Neural cell (in vitro differentiated cells): ENCODE data around the gene NEK2.
"Not testable (repeated sequence)": the region's sequence is repeated elsewhere in the genome, so short reads cannot be mapped to it uniquely, and the experiment has no call there.

Source experiments
- CTCF ChIP-seq: fragments of 450-650 bp; IDR thresholded peaks from 2 replicates; pipeline ENCODE4 v1.5.1; 2014; ENCODE audit warnings: antibody characterized with exemption, mild to moderate bottlenecking, moderate library complexity; ENCODE audit not compliant: poor library complexity, severe bottlenecking
- EZH2 ChIP-seq: fragments of 200-600, 300-800 bp; shearing (Covaris generic), sonication (generic); IDR thresholded peaks from 2 replicates; pipeline ENCODE4 v1.6.1; 2014; ENCODE audit warnings: antibody characterized with exemption, low read length, borderline replicate concordance, mild to moderate bottlenecking; ENCODE audit not compliant: insufficient read depth, poor library complexity, severe bottlenecking
- MXI1 ChIP-seq: fragments of 450-650 bp; conservative IDR thresholded peaks from 2 replicates; pipeline ENCODE4 v1.6.1; 2014; ENCODE audit warnings: antibody characterized with exemption, mild to moderate bottlenecking; ENCODE audit not compliant: poor library complexity, severe bottlenecking
- POLR2AphosphoS5 ChIP-seq: IDR thresholded peaks from 2 replicates; pipeline ENCODE4 v1.6.1; 2012

- TF ChIP-seq CTCF, EZH2, POLR2AphosphoS5, MXI1: not testable (repeated sequence)
These were observed 38.8 kb downstream of the NEK2 start for GRCh38 chr1:211636575-211637029.
